Esophagus squamous epithelium (tissue), 4 donors: ENCODE results near the gene KLHL11.

Source experiments
- POLR2A ChIP-seq, 4 donors: fragments of 450-650 bp; IDR thresholded peaks; one replicate each; pipeline ENCODE4 v1.6.1; 2017; ENCODE audit warnings: antibody characterized with exemption in 4 of 4, mild to moderate bottlenecking in 4 of 4, moderate library complexity in 3 of 4
- TF ChIP-seq, protein P1 (sequence below), 6 experiments: fragments of 450-650 bp in 4 of 6; fragments of 200-600 bp in 2 of 6; sonication (generic) in 2 of 6; IDR thresholded peaks; one replicate each; pipeline ENCODE4 v1.5.1; 2016 to 2019; ENCODE audit warnings: antibody characterized with exemption in 6 of 6, mild to moderate bottlenecking in 4 of 6, moderate library complexity in 4 of 6

- TF ChIP-seq, protein P1, sequence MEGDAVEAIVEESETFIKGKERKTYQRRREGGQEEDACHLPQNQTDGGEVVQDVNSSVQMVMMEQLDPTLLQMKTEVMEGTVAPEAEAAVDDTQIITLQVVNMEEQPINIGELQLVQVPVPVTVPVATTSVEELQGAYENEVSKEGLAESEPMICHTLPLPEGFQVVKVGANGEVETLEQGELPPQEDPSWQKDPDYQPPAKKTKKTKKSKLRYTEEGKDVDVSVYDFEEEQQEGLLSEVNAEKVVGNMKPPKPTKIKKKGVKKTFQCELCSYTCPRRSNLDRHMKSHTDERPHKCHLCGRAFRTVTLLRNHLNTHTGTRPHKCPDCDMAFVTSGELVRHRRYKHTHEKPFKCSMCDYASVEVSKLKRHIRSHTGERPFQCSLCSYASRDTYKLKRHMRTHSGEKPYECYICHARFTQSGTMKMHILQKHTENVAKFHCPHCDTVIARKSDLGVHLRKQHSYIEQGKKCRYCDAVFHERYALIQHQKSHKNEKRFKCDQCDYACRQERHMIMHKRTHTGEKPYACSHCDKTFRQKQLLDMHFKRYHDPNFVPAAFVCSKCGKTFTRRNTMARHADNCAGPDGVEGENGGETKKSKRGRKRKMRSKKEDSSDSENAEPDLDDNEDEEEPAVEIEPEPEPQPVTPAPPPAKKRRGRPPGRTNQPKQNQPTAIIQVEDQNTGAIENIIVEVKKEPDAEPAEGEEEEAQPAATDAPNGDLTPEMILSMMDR (IDR thresholded peaks at IDR 0.05), result no peak
- no peak for TF ChIP-seq POLR2A (IDR thresholded peaks at IDR 0.05)
These were observed 2.0 kb downstream of the KLHL11 start for GRCh38 chr17:41863074-41863848.
